GM18907 (cell line): ENCODE measurements around the gene GNG14.
"Not testable (repeated sequence)": the region's sequence is repeated elsewhere in the genome, so short reads cannot be mapped to it uniquely, and the experiment has no call there.

ENCODE experiments used
- ATAC-seq: cut with Tn5 transposase; IDR thresholded peaks from one replicate; pipeline ENCODE4 v1.9.1; 2021; ENCODE audit warnings: mild to moderate bottlenecking, moderate library complexity; ENCODE audit not compliant: unreplicated experiment

GNG14 gene

DNA sequence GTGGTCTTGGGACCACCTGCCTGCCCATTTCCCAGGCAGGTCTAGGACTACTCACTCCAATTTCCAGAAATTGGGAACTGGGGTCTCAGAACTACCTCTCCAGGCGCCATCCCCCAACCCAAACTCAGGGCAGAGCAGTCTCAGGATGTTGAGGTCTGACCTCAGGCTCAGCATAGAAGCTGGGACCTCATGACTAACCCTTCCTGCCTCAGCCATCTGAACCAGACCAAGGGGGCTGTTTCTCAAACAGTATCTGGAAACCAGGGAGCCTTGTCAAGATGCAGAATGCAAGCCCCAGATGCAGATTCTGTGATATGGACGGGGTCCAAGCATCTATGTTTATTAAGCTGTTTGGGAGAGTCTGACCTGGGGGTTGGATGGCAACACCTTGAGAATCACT is 7.3 kb downstream of the GNG14 start:
- ATAC-seq, result no peak

DNA sequence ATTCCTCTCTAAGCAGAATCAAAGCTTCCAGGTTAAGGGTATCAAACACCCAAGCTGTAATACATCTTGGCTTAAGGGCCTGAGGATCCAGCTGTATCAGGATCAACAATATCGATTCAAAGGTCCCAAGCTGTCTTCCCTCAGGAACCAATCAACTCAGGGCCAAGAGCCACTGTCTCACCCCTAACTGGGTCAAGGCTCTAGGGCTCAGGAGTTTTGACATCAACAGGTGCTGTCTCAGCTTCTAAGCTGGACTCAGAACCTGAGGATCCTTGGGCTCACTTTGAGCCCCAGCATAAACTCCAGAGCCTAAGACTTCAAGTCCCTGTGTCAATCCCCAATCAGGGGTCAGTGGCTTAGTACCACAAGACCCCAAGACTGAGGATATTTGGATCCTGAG is 7.7 kb downstream of the GNG14 start:
- ATAC-seq, result peak; percentile 4

DNA sequence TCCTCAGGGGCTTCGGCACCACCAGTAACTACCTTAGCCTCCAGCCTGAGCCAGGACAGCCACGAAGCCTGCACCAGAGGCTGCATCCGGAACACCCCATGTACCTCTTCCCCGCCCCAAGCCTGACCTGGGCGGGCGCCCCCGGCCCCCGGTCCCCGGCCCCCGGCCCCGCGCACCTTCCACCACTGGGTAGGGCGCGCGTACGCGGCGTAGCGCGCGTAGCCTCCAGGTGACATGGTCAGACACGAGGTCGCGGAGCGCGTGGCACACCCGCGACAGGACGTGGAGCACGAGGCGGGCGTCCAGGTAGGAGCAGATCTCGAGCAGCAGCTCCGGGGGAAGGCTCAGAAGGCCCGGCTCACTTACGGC is 8.2 kb downstream of the GNG14 start:
- peak; percentile 9 for ATAC-seq

DNA sequence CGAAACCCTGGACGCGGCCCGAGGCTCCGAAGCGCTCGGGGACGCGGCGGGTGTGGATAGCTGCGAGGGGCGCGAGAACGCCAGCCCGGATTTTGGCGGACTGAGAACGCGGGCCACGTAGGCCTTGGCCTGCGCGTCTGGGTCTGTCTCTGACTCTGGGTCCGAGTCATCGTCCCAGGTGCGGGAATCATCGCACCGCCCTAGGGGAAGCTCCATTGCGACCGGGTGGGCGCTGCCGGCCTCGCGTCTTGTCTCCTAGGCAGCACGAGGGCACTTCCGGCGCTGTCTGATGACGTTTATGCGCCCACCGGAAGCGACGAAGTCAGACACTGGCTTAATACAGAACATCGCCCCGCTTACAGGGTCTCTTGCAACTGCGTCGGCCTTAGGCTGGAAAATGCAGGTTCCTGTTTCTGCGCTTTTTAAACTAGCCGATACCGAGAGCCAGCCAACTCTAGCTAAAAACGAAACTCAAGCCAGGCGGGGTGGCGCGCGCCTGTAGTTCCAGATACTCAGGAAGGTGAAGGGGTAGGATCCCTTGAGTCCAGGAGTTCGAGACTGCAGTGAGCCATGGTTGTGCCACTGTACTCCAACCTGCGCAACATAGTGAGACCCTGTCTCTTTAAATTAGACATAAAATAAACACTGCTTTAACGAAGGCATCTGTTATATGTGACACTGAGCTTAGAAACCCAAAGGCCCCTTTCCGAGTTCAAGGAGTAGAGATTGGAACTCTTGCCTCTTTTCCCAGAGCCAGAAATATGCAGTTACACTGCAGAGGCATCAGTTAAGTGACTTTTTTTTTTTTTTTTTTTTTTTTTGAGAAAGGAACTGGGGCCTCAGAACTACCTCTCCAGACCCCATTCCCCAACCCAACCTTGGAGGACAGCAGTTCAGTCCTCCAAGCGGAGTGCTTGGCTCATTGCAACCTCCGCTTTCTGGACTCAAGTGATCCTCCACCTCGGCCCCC is 8.9 kb downstream of the GNG14 start, which contains the start of gene FBXW9:
Gene FBXW9 (minus strand): TSS at position 266 of the 970 bp plus-strand sequence. CDS start 50 bp downstream, at position 216.
- ATAC-seq, result peak; percentile 64

DNA sequence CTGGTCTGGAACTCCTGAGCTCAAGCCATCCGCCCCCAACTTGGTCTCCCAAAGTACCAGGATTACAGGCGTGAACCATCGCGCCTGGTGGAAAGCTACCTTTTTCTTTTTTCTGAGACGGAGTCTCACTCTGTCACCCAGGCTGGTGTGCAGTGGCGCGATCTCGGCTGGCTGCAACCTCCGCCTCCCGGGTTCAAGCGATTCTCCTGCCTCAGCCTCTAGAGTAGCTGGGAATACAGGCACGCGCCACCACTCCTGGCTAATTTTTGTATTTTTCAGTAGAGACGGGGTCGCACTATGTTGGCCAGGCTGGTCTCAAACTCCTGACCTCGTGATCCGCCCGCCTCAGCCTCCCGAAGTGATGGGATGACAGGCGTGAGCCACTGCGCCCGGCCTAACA is 9.6 kb downstream of the GNG14 start:
- ATAC-seq, result not testable (repeated sequence)

DNA sequence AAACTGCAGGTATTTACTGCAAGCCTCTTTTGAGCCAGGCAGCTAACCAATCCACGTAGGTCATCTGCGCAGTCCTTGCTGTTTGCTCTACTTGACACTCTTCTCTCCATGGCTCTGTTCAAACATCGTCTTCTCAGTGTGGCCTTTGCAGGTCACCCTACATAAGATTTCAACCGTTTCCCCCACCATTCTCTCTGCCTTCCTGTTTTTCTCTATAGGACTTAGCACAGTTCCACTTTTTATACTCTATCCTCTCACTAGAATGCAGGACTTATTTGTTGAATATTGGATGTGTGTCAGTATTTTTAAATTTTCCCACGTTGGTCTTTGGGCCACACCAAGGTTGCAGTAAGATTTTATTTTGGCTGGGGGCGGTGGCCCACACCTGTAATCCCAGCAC is 10.3 kb downstream of the GNG14 start:
- ATAC-seq, result no peak

DNA sequence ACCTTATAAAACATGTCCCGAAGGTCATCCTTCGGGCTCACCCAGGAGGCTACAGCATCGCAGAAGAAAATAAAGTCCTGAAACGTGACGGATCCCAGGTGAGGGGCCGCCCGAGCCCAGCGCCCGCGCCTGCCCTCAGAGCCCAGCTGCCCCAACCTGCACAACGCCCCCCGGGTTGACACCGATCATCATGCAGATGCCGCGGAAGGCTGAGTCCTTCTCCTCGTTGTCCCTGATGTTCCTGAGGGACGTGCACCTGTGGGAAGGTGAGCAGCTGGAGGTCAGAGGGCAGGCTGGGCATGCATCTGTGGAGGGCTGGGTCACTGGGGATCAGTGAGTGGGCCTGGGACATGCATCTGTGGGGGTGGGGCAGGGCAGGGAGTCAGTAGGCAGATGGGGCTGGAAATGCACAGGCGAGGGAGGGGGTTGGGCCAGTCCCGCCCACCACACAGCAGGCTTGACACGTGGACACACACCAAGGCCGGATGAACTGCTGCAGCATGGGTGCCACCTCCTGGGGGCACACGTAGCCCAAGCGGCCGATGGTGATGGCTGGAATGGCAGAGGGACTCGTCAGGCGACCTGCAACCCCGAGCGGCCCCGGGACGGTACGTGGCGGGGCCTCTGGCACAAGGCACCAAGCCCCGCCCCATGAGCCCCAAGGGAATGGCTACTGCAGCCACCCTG is 13.9 kb downstream of the GNG14 start:
- ATAC-seq, result no peak

DNA sequence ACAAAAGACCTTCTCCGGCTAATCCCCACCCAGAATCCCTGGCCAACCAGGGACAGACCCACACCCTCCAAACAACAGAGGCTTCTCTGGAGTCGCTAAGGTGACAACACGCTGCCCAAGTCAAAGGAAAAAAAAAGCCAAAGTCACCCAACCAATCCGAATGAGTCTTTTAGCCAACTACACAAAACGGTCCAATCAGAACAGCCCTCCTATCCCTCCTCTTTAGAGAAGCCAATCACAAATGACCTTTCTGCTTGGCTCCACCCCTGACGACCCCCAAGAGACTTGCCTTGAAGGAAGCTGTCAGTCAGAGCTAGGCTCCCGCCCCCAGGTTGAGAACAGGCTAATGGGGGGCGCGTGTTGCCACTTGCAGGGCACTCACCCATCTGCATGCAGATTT is 15.2 kb downstream of the GNG14 start:
- no peak for ATAC-seq

DNA sequence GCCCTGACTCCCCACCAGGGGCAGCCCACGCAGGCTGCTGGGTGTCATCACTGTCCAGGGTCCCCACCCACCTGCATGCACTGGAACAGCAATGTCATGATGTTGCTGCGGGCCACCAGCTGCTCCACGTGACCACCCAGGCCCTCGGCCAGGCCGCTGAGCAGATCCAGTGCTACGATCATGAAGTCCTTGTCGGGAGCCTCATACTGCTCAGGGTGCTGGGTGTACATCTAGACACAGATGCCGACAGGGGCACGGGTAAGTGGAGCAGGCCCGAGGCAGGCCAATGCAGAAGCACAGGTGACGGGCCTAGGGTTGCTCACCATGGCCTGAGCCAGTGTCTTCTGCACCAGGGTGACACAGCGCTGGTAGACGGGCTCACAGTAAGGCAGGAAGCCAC is 17.4 kb downstream of the GNG14 start:
- ATAC-seq, result no peak

DNA sequence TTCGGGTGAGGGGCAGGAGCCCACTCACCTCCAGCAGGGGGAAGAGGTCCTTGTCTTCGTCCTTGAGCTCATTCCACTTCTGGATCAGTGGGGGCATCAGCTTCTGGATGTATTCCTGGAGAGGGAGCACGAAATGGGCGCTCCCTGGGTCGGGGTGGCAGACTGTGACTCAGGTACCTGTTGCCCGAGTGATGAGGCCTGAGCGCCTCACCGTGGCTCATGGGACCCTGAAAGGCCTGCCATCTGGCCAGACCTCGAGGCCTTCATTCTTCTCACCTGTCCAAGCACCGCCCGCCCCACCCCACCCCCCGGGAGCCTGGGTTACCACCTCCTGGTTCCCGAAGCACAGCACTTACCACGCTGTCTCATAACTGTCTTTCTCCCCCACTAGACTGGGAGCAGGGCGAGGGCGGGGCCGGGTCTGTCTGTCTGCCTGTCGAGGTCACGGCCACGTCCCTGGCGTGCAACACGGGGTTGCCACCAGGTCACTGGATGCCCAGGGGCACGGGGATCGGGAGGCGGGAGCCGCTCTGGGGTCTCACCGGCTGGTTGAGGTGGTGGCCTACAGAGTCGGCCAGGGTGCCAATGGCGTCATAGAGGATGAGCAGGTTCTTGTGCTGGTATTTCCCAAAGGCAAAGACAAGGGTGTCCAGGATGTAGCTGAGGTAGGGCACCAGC is 18.0 kb downstream of the GNG14 start:
- no peak for ATAC-seq

DNA sequence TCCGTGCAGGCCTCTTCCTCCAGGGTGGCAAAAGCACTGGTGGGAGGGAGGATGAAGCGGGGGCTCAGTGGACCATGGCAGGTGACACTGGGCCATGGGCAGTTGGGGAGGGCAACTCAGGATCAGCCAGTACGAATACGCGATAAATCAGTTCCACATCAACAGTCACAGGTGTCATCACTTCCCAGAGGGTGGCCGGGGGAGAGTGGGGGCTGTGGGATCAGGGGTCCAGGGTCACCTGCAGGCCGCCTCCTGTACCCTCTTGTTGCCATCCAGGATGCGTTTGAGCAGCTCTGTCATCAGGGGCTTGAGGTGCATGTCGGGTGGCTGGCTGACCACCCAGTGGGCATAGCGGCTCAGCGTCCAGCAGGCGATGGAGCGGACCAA is 18.5 kb downstream of the GNG14 start:
- no peak for ATAC-seq

DNA sequence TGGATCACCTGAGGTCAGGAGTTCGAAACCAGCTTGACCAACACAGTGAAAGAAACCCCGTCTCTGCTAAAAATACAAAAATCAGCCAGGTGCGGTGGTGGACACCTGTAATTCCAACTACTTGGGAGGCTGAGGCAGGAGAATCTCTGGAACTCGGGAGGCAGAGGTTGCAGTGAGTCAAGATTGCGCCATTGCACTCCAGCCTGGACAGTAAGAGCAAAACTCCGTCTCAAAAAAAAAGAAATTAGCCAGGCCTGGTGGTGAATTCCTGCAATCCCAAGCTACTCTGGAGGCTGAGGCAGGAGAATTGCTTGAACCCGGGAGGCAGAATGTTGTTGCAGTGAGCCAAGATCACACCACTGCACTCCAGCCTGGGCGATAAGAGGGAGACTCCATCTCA is 20.8 kb downstream of the GNG14 start:
- ATAC-seq, result no peak

DNA sequence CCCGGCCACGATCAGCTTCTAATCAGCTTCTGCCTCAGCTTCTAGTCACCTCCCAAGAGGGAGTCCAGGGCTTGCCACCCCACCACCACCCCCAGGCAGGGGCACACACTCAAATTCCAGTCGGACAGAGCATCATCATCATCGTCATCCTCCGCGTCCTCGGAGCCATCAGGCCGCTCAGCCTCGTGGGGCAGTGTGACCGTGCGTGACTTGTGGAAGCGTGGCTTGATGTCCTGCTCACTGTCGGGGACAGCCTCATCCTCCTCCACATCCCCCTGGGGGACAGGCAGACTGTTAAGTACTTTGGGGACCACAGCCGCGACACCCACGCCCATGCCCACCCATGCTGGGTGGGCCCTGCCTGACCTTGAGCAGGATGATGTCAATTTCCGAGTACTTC is 23.4 kb downstream of the GNG14 start:
- no peak for ATAC-seq

DNA sequence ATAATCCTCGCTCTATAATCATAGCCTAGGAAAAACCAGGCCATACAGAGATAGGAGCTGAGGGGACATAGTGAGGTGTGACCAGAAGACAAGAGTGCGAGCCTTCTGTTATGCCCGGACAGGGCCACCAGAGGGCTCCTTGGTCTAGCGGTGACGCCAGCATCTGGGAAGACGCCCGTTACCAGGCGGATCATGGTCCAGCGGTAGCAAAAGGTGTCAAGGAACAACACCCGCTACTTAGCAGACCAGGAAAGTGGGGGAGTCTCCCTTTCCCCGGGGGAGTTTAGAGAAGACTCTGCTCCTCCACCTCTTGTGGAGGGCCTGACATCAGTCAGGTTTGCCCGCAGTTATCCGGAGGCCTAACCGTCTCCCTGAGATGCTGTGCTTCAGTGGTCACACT is 24.3 kb downstream of the GNG14 start:
- ATAC-seq, result not testable (repeated sequence)

DNA sequence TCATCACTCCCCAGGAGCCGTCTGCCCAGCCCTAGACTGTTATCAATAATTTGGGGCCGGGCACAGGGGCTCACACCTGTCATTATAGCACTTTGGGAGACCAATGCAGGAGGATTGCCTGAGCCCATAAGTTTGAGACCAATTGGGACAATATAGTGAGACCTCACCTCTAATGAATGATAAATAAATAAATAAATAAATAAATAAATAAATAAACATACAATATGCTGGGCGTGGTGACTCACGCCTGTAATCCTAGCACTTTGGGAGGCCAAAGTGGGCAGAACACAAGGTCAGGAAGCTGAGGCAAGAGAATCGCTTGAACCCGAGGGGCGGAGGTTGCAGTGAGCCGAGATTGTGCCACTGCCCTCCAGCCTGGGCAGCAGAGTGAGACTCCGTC is 25.5 kb downstream of the GNG14 start:
- ATAC-seq, result not testable (repeated sequence)

DNA sequence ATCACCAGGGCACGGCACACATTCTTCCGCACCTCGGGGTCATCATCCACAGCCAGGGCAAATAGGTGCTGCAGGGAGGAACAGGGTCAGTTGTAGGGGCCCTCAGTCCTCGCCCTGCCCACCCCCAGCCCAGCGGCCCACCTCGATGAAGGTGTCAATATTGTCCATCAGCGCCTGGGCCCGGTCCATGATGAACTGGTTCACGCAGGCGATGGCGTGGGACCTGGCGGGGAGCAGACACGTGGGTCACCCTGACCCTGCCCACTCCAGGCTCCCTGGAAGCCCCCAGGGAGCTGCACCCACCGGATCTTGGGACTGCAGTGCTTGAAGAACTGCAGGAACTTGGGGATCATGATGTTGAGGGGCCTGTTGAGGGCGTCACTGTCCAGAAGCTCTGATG is 27.3 kb downstream of the GNG14 start:
- no peak for ATAC-seq

DNA sequence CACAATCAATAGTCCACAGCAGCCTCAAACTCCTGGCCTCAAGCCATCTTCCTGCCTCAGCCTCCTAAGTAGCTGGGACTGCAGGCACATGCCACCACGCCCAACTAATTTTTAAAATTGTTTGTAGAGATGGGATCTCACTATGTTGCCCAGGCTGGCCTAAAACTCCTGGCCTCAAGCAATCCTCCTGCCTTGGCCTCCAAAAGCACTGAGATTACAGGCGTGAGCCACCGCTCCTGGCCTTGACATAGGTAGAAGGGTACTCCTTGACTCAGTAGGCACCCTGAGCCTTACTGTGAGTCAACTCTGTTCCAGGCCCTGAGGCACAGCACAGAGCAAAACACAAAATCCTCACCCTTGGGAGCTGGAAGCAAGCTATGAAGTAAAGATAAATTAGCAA is 28.1 kb downstream of the GNG14 start:
- ATAC-seq, result no peak

DNA sequence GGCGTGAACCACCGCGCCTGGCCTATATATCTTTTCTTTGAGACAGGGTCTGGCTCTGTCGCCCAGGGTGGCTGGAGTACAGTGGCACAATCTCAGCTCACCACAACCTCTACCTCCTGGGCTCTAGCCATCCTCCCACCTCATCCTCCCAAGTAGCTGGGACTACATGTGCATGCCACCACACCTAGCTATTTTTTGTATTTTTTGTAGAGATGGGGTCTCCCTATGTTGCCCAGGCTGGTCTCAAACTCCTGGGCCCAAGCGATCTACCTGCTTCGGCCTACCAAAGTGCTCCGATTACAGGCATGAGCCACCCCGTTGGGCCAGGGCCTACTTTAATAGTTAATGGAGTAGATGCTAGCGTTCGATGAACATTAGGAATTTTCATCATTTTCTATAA is 32.5 kb downstream of the GNG14 start:
- no peak for ATAC-seq

DNA sequence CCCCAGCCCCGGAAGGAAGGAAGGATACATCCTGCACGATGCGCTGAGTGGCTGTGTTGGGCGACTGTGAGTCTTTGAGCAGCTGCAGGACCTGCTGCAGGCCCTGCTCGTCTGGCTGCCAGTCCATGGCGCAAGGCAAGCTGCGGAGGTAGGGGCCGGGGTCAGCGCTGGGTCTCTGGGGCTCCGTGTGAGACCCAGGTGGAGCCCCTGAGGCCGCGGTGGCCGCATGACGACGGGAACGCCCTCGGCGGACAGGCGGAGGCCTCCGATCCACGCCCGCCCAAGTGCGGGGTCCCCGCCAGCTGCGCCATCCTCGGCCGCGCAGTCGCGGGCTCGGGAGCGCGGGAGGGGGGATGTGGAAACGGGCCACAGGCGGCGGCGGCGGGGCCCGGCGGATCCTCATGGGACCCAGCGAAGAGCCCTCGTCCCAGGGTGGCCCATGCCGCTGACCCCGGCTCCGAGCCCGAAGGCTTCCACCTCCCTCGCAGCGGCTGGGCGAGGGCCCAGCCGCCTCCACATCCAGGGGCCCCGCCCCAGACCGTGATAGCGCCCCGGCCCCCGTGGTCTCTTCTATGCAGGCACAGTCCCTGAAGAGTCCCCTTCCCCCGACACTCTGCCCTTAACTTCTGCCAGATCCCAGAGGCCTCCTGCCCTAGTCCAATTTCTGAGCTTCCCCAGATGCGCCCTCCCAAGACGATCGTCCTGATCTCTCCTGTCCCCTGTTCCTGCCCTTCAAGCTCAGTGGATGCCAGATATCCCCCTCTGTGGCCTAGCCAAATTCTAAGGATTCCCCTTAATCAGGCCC is 33.3 kb downstream of the GNG14 start:
- ATAC-seq, result no peak

DNA sequence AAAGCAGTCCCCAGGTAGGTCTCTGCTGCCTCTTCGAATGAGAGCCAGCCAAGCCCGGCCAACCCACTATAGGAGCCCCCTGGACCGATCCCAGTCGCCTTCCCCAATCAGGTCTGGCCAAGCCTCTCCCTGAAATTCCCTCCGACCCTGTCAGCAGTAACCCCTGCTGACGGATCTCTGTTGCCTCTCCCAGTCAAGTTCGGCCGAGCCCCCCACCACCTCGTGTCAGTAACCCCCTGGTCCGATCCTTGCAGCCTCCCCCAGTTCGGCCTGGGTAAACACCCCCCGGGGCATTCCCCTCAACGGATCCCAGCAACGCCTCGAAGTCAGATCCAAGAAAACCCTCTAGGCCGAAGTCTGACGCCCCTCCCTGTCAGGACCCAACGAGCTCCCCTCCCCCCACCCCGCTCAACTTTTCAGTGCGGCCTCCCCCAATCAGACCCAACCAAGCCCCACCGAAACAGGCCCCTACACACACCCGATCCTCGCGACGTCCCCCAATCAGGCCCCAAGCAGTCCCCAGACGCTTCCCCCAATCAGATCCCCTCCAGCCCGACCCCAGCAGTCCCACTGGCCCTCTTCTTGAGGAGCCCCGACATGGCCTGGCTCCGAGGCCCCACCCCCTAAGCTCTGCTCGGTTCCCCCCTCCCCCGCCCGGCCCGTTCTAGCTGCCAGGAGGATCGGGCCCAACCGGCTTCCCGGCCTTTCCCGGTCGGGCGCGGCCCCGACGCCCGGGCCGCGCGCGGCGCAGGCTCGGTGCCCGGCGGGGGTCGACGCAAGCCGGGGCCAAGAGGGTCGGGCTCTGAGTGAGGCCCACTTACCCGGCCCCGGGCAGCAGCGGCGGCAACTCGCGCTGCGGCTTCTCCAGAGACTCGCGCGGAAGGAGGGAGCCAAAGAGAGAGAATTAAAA is 34.1 kb downstream of the GNG14 start:
- peak; percentile 26 for ATAC-seq
